ENCODE measurements around the gene FREM1.

GRCh38 chr9:14704281-14704680 is 205.9 kb downstream of the FREM1 start:
- no peak for TF ChIP-seq ARNTL (CRISPR knock-in tag; IDR thresholded peaks at IDR 0.05; ENCODE audit: borderline replicate concordance, low read depth)
- no peak for TF ChIP-seq ZC3H10 (CRISPR knock-in tag; IDR thresholded peaks at IDR 0.05)

All from SK-N-SH treated with all-trans-retinoic acid at 6 μM for 48 hours (cell line).